K562 (cell line): ENCODE measurements around the gene TENM3. TPM values are rescaled to one million over a fixed set of nuclear protein-coding genes. Genes with fewer than 3 reads are reported as not detected.

ENCODE experiments used
- ATAC-seq: fragments of 200-7000 bp; cut with Tn5 transposase; 3 replicates; pipeline ENCODE4 v1.9.1; 2020; ENCODE audit warnings: moderate library complexity
- BruUV-seq: library from RNA; stranded (reverse); fragments of 400-500 nt; replicated peaks from 2 replicates; lab custom pipeline; 2021; lab: Mats Ljungman, UMichigan
- CTCF ChIA-PET: fragments of 300-600 bp; formaldehyde crosslinking; extraction: SDS; loops from one replicate; lab custom pipeline; 2021; ENCODE audit warnings: low intra/inter-chr PET ratio; lab: Yijun Ruan, JAX
- POLR2A ChIA-PET: fragments of 300-600, 350-650 bp; sonication (Branson Sonifier 250); formaldehyde crosslinking; extraction: SDS; loops from one replicate; lab custom pipeline; 2021; ENCODE audit warnings: antibody characterized with exemption, inconsistent platforms; lab: Yijun Ruan, JAX
- DNase-seq, 4 experiments: peaks; one replicate each; pipeline versions ENCODE4 v3.0.0 to v3.0.0-alpha.2; 2011 to 2018; ENCODE audit warnings: low spot score in 3 of 4, mixed read lengths in 3 of 4; ENCODE audit errors: extremely low read depth in 1 of 4
- FAIRE-seq: peaks from 2 replicates; lab custom pipeline; 2011; peaks lifted over from hg19 to GRCh38; lab: Jason Lieb, UNC
- H2AFZ ChIP-seq: 2 replicates; pipeline ENCODE4 v1.6.0; 2011; ENCODE audit warnings: low read depth, low read length, control low read depth, inconsistent platforms
- H3K27ac ChIP-seq: fragments of 200-600 bp; 3 replicates; pipeline ENCODE4 v1.8.0; 2011; ENCODE audit warnings: low read depth, mild to moderate bottlenecking, control low read depth, inconsistent platforms, low read length, moderate library complexity, mixed read lengths; ENCODE audit errors: extremely low read depth
- H3K27me3 ChIP-seq, 2 experiments: fragments of 300-600 bp in 1 of 2; 2 replicates in 1 of 2; 3 replicates in 1 of 2; pipeline versions ENCODE4 v1.6.0 to v1.8.0; 2011; ENCODE audit warnings: inconsistent platforms in 2 of 2, low read length in 2 of 2, mild to moderate bottlenecking in 1 of 2, mixed read lengths in 1 of 2, moderate library complexity in 1 of 2; ENCODE audit not compliant: control insufficient read depth in 2 of 2, insufficient read depth in 2 of 2
- H3K36me3 ChIP-seq: fragments of 300-600 bp; 3 replicates; pipeline ENCODE4 v1.8.0; 2011; ENCODE audit warnings: mild to moderate bottlenecking, low read length, inconsistent platforms; ENCODE audit not compliant: control insufficient read depth, insufficient read depth
- H3K4me1 ChIP-seq, 2 experiments: fragments of 200-600 bp in 1 of 2; replicated peaks in 1 of 2; 2 replicates in 1 of 2; 3 replicates in 1 of 2; pipeline versions ENCODE4 v1.5.1 to v1.8.0; 2011; ENCODE audit warnings: inconsistent platforms in 2 of 2, low read length in 2 of 2, mild to moderate bottlenecking in 1 of 2, mixed read lengths in 1 of 2, moderate library complexity in 1 of 2; ENCODE audit not compliant: control insufficient read depth in 2 of 2, insufficient read depth in 2 of 2
- H3K4me2 ChIP-seq: 2 replicates; pipeline ENCODE4 v1.6.1; 2011; ENCODE audit warnings: low read length, control low read depth, inconsistent platforms, mixed read lengths; ENCODE audit not compliant: insufficient read depth
- H3K4me3 ChIP-seq: fragments of 200-600 bp; sonication (generic), shearing (Covaris generic); 2 replicates; pipeline ENCODE4 v1.5.1; 2016; ENCODE audit warnings: control low read depth, inconsistent platforms
- H3K79me2 ChIP-seq: fragments of 200-600 bp; 3 replicates; pipeline ENCODE4 v1.8.0; 2011; ENCODE audit warnings: low read length, inconsistent platforms; ENCODE audit not compliant: control insufficient read depth, insufficient read depth
- H3K9ac ChIP-seq, 2 experiments: 2 replicates each; pipeline versions ENCODE4 v1.6.0 to v1.6.1; 2011; ENCODE audit warnings: low read depth in 2 of 2, low read length in 2 of 2, control low read depth in 1 of 2, inconsistent platforms in 1 of 2, mild to moderate bottlenecking in 1 of 2, mixed read lengths in 1 of 2; ENCODE audit not compliant: insufficient read depth in 1 of 2
- H3K9me1 ChIP-seq: one replicate; pipeline ENCODE4 v1.6.0; 2011; ENCODE audit warnings: inconsistent platforms, mild to moderate bottlenecking, low read length, moderate library complexity; ENCODE audit not compliant: control insufficient read depth, insufficient read depth
- H3K9me3 ChIP-seq: replicated peaks from 2 replicates; pipeline ENCODE4 v1.5.1; 2011; ENCODE audit warnings: low read depth, low read length, inconsistent platforms; ENCODE audit not compliant: control insufficient read depth, insufficient read depth
- H4K20me1 ChIP-seq: replicated peaks from 2 replicates; pipeline ENCODE4 v1.6.1; 2011; ENCODE audit warnings: low read length, inconsistent platforms, mixed read lengths; ENCODE audit not compliant: control insufficient read depth, insufficient read depth
- CREB3L1 ChIP-seq: fragments of 450-650 bp; IDR thresholded peaks from 2 replicates; pipeline ENCODE4 v1.6.1; 2014; ENCODE audit warnings: low read depth, mild to moderate bottlenecking, moderate library complexity, borderline replicate concordance
- E2F4 ChIP-seq: sonication (generic); formaldehyde crosslinking; IDR thresholded peaks from 2 replicates; pipeline ENCODE4 v1.8.0; 2022; ENCODE audit warnings: mild to moderate bottlenecking, low read depth, missing genetic modification reagents
- MXD1 ChIP-seq: fragments of 250-450 bp; sonication (Bioruptor Pico); IDR thresholded peaks from 2 replicates; pipeline ENCODE4 v1.8.0; 2021; ENCODE audit warnings: borderline replicate concordance, mild to moderate bottlenecking, moderate library complexity; ENCODE audit not compliant: poor library complexity, severe bottlenecking
- PML ChIP-seq: IDR thresholded peaks from 2 replicates; pipeline ENCODE4 v1.6.1; 2012; ENCODE audit warnings: low read length, inconsistent platforms
- PRDM10 ChIP-seq: fragments of 450-650 bp; IDR thresholded peaks from 2 replicates; pipeline ENCODE4 v1.6.1; 2018; ENCODE audit not compliant: partially characterized antibody
- PURB ChIP-seq: sonication (generic); formaldehyde crosslinking; IDR thresholded peaks from 2 replicates; pipeline ENCODE4 v1.9.0; 2021; ENCODE audit warnings: low read depth, mild to moderate bottlenecking, missing genetic modification reagents
- TCF7 ChIP-seq: sonication (generic); IDR thresholded peaks from 2 replicates; pipeline ENCODE4 v1.6.1; 2016; ENCODE audit warnings: antibody characterized with exemption, borderline replicate concordance
- WGBS: fragments of 100-300 bp; shearing (Covaris generic); methylation state at CpG from one replicate; pipeline ENCODE4 v1.1.6; 2016; ENCODE audit warnings: low coverage, mixed read lengths; ENCODE audit not compliant: insufficient coverage; ENCODE audit errors: missing lambda C conversion rate; 5-methylcytosine and 5-hydroxymethylcytosine counted together
- in situ Hi-C: fragments of 300-500 bp; cut with MboI; formaldehyde crosslinking; loops from 4 replicates; pipeline ENCODE4 v1.15.0; 2018; ENCODE audit warnings: inconsistent platforms, mixed read lengths
- intact Hi-C: fragments of 100-400 bp; cut with micrococcal nuclease; formaldehyde crosslinking; loops from 2 replicates; pipeline ENCODE4 v1.14.2; 2022
- polyA plus RNA-seq, 8 experiments: library from polyadenylated mRNA; depleted of rRNA in 4 of 8; stranded (reverse) in 5 of 8; unstranded in 3 of 8; fragments of >200 nt; fragmentation: Nextera tagmentation in 2 of 8; fragmentation: Illumina TruSeq in 1 of 8; extraction: Ambion mirVana in 2 of 8; extraction: Trizol in 1 of 8; gene quantifications; 2 replicates each; pipeline versions ENCODE4 v1.2.1 to v1.2.3, GENCODE V29; 2011 to 2014; ENCODE audit warnings: inconsistent platforms in 1 of 8, missing spikeins in 1 of 8
- total RNA-seq, 7 experiments: library from RNA; depleted of rRNA in 6 of 7; stranded (reverse); fragments of >200 nt in 6 of 7; fragmentation: Illumina TruSeq in 2 of 7; extraction: Trizol in 2 of 7; gene quantifications; 2 replicates each; pipeline versions ENCODE4 v1.2.1 to v1.2.3, GENCODE V29; 2011 to 2021; ENCODE audit warnings: low replicate concordance in 1 of 7

The TENM3 gene
- total and polyA plus RNA-seq, 9 of the 15 experiments (the other 6 are each of a cell fraction or from before 2014, with no cell fraction given), result 0.01 to 0.02 TPM; not detected in 7

GRCh38 chr4:182655340-182655739, 412.1 kb downstream of the TENM3 start:
- ChIA-PET CTCF (no interaction called here), POLR2A (no interaction called here)
- H3K27ac ChIP-seq, result no peak overlapping the region
- H3K27me3 ChIP-seq, result peaks cover 0 to 2% of the 10 kb centered on the region in 2 experiments; a peak in 1 of 5 replicates
- H4K20me1 ChIP-seq, result no peaks in the 10 kb centered on the region
- no peak for DNase-seq
- no peak overlapping the region for H3K4me2 ChIP-seq
- in situ Hi-C loops, result no loop called here
- H3K9me3 ChIP-seq, result no peaks in the 10 kb centered on the region
- WGBS, result 0% methylated on average over 7 of the region's 7 CpGs
- no peak for FAIRE-seq
- intact Hi-C loops, result loop anchor here (10.0 kb wide), 1 partner anchor 149 kb away; no protein-coding TSS in a partner anchor
- H3K79me2 ChIP-seq, result no peaks in the 10 kb centered on the region
- no peak for TF ChIP-seq PURB (CRISPR knock-in tag)
- no peak for TF ChIP-seq MXD1 (CRISPR knock-in tag)
- TF ChIP-seq E2F4 (CRISPR knock-in tag), result no peak
- no peak for TF ChIP-seq PML
- TF ChIP-seq TCF7, result no peak
- no peak for TF ChIP-seq PRDM10
- no peak for TF ChIP-seq CREB3L1
- H3K4me3 ChIP-seq, result no peak overlapping the region
- ATAC-seq, result no peak
- H3K9ac ChIP-seq, result no peak overlapping the region
- H2AFZ ChIP-seq, result no peak overlapping the region
- no peaks in the 10 kb centered on the region for H3K4me1 ChIP-seq
- no peaks in the 10 kb centered on the region for H3K36me3 ChIP-seq
- H3K9me1 ChIP-seq, result no peaks in the 10 kb centered on the region
- BruUV-seq, result no TSS peak
